K562 (cell line): Measurements from ENCODE around the gene TTC27. TPM values are rescaled to one million over a fixed set of nuclear protein-coding genes. Genes with fewer than 3 reads are reported as not detected.

Source experiments
- BRD9 ChIP-seq: fragments of 450-650 bp; IDR thresholded peaks from 2 replicates; pipeline ENCODE4 v1.6.1; 2018; ENCODE audit warnings: low read depth; ENCODE audit not compliant: partially characterized antibody
- MAX ChIP-seq: sonication (generic); formaldehyde crosslinking; IDR thresholded peaks from 2 replicates; pipeline ENCODE4 v1.9.0; 2022; ENCODE audit warnings: mild to moderate bottlenecking, missing genetic modification reagents
- MEF2D ChIP-seq: conservative IDR thresholded peaks from 2 replicates; pipeline ENCODE4 v1.6.1; 2016; ENCODE audit warnings: low read depth, missing genetic modification characterization, missing compliant biosample characterization
- NFIX ChIP-seq: fragments of 250-450 bp; sonication (Bioruptor Pico); IDR thresholded peaks from 2 replicates; pipeline ENCODE4 v1.4.0; 2020; ENCODE audit warnings: low read depth, mild to moderate bottlenecking, moderate library complexity
- NR4A1 ChIP-seq, 2 experiments: fragments of 250-450 bp in 1 of 2; fragments of 450-650 bp in 1 of 2; sonication (Bioruptor Pico) in 1 of 2; IDR thresholded peaks; 2 replicates each; pipeline versions ENCODE4 v1.4.0 to v1.6.1; 2016 to 2020; ENCODE audit warnings: mild to moderate bottlenecking in 2 of 2, missing compliant biosample characterization in 1 of 2, missing genetic modification characterization in 1 of 2, moderate library complexity in 1 of 2
- PHTF2 ChIP-seq: fragments of 250-450 bp; sonication (Bioruptor Pico); IDR thresholded peaks from 2 replicates; pipeline ENCODE4 v1.5.0; 2021; ENCODE audit warnings: mild to moderate bottlenecking
- RBM25 ChIP-seq: fragments of 200-400 bp; formaldehyde crosslinking; IDR thresholded peaks from 2 replicates; pipeline ENCODE4 v1.6.1; 2018; ENCODE audit warnings: low read length, low read depth, moderate library complexity; ENCODE audit not compliant: severe bottlenecking
- RCOR1 ChIP-seq, 2 experiments: IDR thresholded peaks; 2 replicates each; pipeline ENCODE4 v1.6.1; 2012; ENCODE audit warnings: low read depth in 2 of 2, low read length in 2 of 2, borderline replicate concordance in 1 of 2, improper control_type of control experiment in 1 of 2
- SMAD2 ChIP-seq: fragments of 150-350 bp; IDR thresholded peaks from 2 replicates; pipeline ENCODE4 v1.6.1; 2014; ENCODE audit warnings: low read depth, mild to moderate bottlenecking, low read length
- SRSF1 ChIP-seq: fragments of 200-400 bp; formaldehyde crosslinking; IDR thresholded peaks from 2 replicates; pipeline ENCODE4 v1.6.1; 2017; ENCODE audit warnings: mild to moderate bottlenecking, low read depth, low read length, moderate library complexity
- TCF3 ChIP-seq: sonication (generic); formaldehyde crosslinking; IDR thresholded peaks from 2 replicates; pipeline ENCODE4 v1.4.0; 2020; ENCODE audit warnings: mild to moderate bottlenecking, missing genetic modification reagents
- USF2 ChIP-seq: sonication (generic); formaldehyde crosslinking; IDR thresholded peaks from 2 replicates; pipeline ENCODE4 v1.5.0; 2020; ENCODE audit warnings: missing genetic modification reagents
- ZNF175 ChIP-seq: fragments of 200-800 bp; sonication (Bioruptor generic); IDR thresholded peaks from 2 replicates; pipeline ENCODE4 v1.6.1; 2016; ENCODE audit warnings: low read depth, mild to moderate bottlenecking, missing genetic modification characterization, missing compliant biosample characterization
- ZNF436 ChIP-seq: fragments of 250-450, 450-650 bp; sonication (Bioruptor Pico); formaldehyde crosslinking; IDR thresholded peaks from 2 replicates; pipeline ENCODE4 v1.7.0; 2020; ENCODE audit warnings: mild to moderate bottlenecking
- ZNF583 ChIP-seq: fragments of 250-450 bp; sonication (Bioruptor Pico); IDR thresholded peaks from 2 replicates; pipeline ENCODE4 v1.4.0; 2020
- ZNF589 ChIP-seq: fragments of 200-800 bp; sonication (Bioruptor generic); IDR thresholded peaks from 2 replicates; pipeline ENCODE4 v1.6.1; 2016; ENCODE audit warnings: low read depth, missing genetic modification characterization, missing compliant biosample characterization
- polyA plus RNA-seq, 8 experiments: library from polyadenylated mRNA; depleted of rRNA in 4 of 8; stranded (reverse) in 5 of 8; unstranded in 3 of 8; fragments of >200 nt; fragmentation: Nextera tagmentation in 2 of 8; fragmentation: Illumina TruSeq in 1 of 8; extraction: Ambion mirVana in 2 of 8; extraction: Trizol in 1 of 8; gene quantifications; 2 replicates each; pipeline versions ENCODE4 v1.2.1 to v1.2.3, GENCODE V29; 2011 to 2014; ENCODE audit warnings: inconsistent platforms in 1 of 8, missing spikeins in 1 of 8
- total RNA-seq, 7 experiments: library from RNA; depleted of rRNA in 6 of 7; stranded (reverse); fragments of >200 nt in 6 of 7; fragmentation: Illumina TruSeq in 2 of 7; extraction: Trizol in 2 of 7; gene quantifications; 2 replicates each; pipeline versions ENCODE4 v1.2.1 to v1.2.3, GENCODE V29; 2011 to 2021; ENCODE audit warnings: low replicate concordance in 1 of 7
- TF ChIP-seq, protein P1 (sequence below): fragments of 200-400 bp; formaldehyde crosslinking; IDR thresholded peaks from 2 replicates; pipeline ENCODE4 v1.6.1; 2017; ENCODE audit warnings: mild to moderate bottlenecking, low read depth, low read length, moderate library complexity

Gene TTC27
- total and polyA plus RNA-seq, 9 of the 15 experiments (the other 6 are each of a cell fraction or from before 2014, with no cell fraction given), result 44.3 to 93.4 (median 57.3) TPM

GRCh38 chr2:32865399-32866068 is 237.7 kb downstream of the TTC27 start (continued):
- TF ChIP-seq, protein P1, sequence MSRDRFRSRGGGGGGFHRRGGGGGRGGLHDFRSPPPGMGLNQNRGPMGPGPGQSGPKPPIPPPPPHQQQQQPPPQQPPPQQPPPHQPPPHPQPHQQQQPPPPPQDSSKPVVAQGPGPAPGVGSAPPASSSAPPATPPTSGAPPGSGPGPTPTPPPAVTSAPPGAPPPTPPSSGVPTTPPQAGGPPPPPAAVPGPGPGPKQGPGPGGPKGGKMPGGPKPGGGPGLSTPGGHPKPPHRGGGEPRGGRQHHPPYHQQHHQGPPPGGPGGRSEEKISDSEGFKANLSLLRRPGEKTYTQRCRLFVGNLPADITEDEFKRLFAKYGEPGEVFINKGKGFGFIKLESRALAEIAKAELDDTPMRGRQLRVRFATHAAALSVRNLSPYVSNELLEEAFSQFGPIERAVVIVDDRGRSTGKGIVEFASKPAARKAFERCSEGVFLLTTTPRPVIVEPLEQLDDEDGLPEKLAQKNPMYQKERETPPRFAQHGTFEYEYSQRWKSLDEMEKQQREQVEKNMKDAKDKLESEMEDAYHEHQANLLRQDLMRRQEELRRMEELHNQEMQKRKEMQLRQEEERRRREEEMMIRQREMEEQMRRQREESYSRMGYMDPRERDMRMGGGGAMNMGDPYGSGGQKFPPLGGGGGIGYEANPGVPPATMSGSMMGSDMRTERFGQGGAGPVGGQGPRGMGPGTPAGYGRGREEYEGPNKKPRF, result no peak
- no peak for TF ChIP-seq SRSF1
- no peak for TF ChIP-seq NFIX (CRISPR knock-in tag)
- no peak for TF ChIP-seq SMAD2
- no peak for TF ChIP-seq ZNF589 (CRISPR knock-in tag)
- TF ChIP-seq TCF3, result no peak
- TF ChIP-seq ZNF583 (CRISPR knock-in tag), result no peak
- no peak for TF ChIP-seq PHTF2
- TF ChIP-seq RBM25, result no peak
- no peak for TF ChIP-seq MAX
- TF ChIP-seq NR4A1 (CRISPR knock-in tag; IDR thresholded peaks at IDR 0.05), result no peak
- TF ChIP-seq NR4A1 (tag; IDR thresholded peaks at IDR 0.05), result peak; percentile 56; the same call in 1 of the 2 replicates
- TF ChIP-seq ZNF436 (CRISPR knock-in tag), result no peak
- TF ChIP-seq ZNF175 (CRISPR knock-in tag), result peak; percentile 94
- no peak for TF ChIP-seq USF2
- no peak for TF ChIP-seq MEF2D
- TF ChIP-seq BRD9, result no peak
- peak in 1 of 2 experiments; percentile 80; a peak in 2 of 4 replicates for TF ChIP-seq RCOR1 (IDR thresholded peaks at IDR 0.05; ENCODE audit: borderline replicate concordance in 1 of 2, low read depth in 2 of 2, low read length in 2 of 2)
